ENCODE results near the gene RAI1. TPM values are rescaled to one million over a fixed set of nuclear protein-coding genes. Genes with fewer than 3 reads are reported as not detected.

Gene RAI1
- total and polyA plus RNA-seq, 2 of the 8 experiments (the other 6 are each of a cell fraction or from before 2014, with no cell fraction given): 0.39 to 1.2 TPM

DNA sequence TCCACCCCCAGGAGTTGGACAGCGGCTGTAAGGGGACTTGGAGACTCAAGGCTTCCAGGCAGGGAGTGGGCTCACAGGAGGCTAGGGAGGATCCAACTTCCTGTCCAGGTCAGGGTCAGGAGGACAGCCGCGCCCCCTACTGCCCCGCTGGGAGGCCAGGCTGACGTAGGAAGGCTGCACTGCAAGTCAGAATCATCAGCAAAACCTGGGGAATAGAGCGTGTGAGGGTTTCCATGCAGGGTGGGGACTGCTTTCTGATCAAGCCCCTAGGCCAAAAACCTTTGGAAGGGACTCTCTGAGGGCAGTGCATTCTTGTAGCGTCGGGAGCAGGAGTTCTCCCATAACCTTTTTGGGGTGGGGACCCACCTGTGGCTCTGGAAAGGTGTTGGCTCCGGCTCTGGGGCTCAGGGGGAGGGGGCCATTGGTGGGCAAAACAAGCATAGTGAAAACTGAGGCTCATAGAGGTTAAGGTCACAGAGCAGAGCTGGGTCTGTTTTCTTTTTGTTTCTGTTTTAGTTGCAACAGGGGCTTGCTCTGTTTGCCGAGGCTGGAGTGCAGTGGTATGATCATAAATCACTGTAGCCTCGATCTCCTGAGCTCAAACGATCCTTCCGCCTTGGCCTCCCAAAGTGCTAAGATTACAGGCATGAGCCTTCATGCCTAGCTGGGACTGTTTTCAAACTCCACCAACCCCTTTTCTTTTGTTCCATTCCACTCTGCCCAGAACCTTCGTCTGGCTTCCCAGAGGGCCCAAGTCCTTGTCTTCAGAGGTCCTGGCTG is 22.1 kb downstream of the RAI1 start:
- CTCF ChIA-PET (ENCODE audit: partially characterized antibody): interaction anchor here (0.6 to 2.7 kb wide), 8 partner anchors 9 to 216 kb away, joined by 3 to 7 read pairs (median 5); no protein-coding TSS in a partner anchor
- WGBS, 2 experiments (ENCODE audit: extremely low coverage in 1 of 2, insufficient coverage in 1 of 2, insufficient read length in 1 of 2, insufficient replicate concordance in 2 of 2, low coverage in 1 of 2, low lambda C conversion rate in 2 of 2, missing lambda C conversion rate in 1 of 2): 61% methylated on average over 9 of the region's 14 CpGs; no CpG with 5 or more reads in 1 of the 2 experiments
- DNase-seq (ENCODE audit: low read depth in 1 of 2, low spot score in 2 of 2): no peak

More for the DNA sequence above, 22.1 kb downstream of the RAI1 start:
- H3K27me3 ChIP-seq (replicated peaks in 1 of 4; ENCODE audit: control insufficient read depth in 3 of 4, extremely low read depth in 1 of 4, insufficient read depth in 3 of 4, low read length in 3 of 4): peaks cover 65 to 83% (median 80%) of the 10 kb centered on the region in 4 experiments
- no peak overlapping the region for H4K8ac ChIP-seq (ENCODE audit: extremely low read depth, insufficient read depth, low read length)
- H3K9ac ChIP-seq (replicated peaks in 1 of 4; ENCODE audit: extremely low read depth in 1 of 4, low read depth in 3 of 4, low read length in 3 of 4): no peak overlapping the region
- H2AK5ac ChIP-seq (ENCODE audit: low read depth, low read length): peak overlapping the region; percentile 90; the same call in 1 of the 2 replicates
- H2BK120ac ChIP-seq (replicated peaks; ENCODE audit: low read depth, low read length): no peak overlapping the region
- no peak overlapping the region for H2BK5ac ChIP-seq (ENCODE audit: low read depth, low read length)
- FAIRE-seq: no peak
- no peak overlapping the region for H3K4me3 ChIP-seq (ENCODE audit: extremely low read depth in 1 of 4, insufficient read depth in 2 of 4, low read depth in 3 of 4, low read length in 4 of 4)
- TF ChIP-seq NRF1 (IDR thresholded peaks at IDR 0.05; ENCODE audit: low read depth, low read length) (no peak), CREB1 (IDR thresholded peaks at IDR 0.05) (peak; percentile 65; the same call in 1 of the 2 replicates), RAD21 (IDR thresholded peaks at IDR 0.05 in 1 of 2, conservative IDR thresholded peaks at IDR 0.05 in 1 of 2; ENCODE audit: low read depth in 2 of 2, low read length in 2 of 2) (peak; percentile 14 to 26; a peak in 3 of 4 replicates), SIN3A (conservative IDR thresholded peaks at IDR 0.05 in 1 of 2, IDR thresholded peaks at IDR 0.05 in 1 of 2; ENCODE audit: low read depth in 1 of 2, low read length in 2 of 2) (no peak)
- TF ChIP-seq, protein P1, sequence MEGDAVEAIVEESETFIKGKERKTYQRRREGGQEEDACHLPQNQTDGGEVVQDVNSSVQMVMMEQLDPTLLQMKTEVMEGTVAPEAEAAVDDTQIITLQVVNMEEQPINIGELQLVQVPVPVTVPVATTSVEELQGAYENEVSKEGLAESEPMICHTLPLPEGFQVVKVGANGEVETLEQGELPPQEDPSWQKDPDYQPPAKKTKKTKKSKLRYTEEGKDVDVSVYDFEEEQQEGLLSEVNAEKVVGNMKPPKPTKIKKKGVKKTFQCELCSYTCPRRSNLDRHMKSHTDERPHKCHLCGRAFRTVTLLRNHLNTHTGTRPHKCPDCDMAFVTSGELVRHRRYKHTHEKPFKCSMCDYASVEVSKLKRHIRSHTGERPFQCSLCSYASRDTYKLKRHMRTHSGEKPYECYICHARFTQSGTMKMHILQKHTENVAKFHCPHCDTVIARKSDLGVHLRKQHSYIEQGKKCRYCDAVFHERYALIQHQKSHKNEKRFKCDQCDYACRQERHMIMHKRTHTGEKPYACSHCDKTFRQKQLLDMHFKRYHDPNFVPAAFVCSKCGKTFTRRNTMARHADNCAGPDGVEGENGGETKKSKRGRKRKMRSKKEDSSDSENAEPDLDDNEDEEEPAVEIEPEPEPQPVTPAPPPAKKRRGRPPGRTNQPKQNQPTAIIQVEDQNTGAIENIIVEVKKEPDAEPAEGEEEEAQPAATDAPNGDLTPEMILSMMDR (IDR thresholded peaks at IDR 0.05; ENCODE audit: control extremely low read depth in 1 of 3, insufficient read depth in 1 of 3, low read depth in 1 of 3, low read length in 3 of 3): peak in 2 of 3 experiments; percentile 9 to 27; a peak in 1 of 4 replicates
- H3K56ac ChIP-seq (replicated peaks; ENCODE audit: insufficient read length, low read depth, low read length): no peak overlapping the region
- H3K36me3 ChIP-seq (ENCODE audit: control insufficient read depth in 2 of 4, insufficient read depth in 4 of 4, low read length in 3 of 4): no peaks in the 10 kb centered on the region
- H2BK20ac ChIP-seq (ENCODE audit: low read length): no peak overlapping the region
- POLR2A ChIA-PET (ENCODE audit: partially characterized antibody): interaction anchor here (1.2 to 1.6 kb wide), 2 partner anchors 8 kb away, joined by 3 to 5 read pairs; no protein-coding TSS in a partner anchor
- H2BK12ac ChIP-seq (ENCODE audit: low read depth, low read length): no peak overlapping the region
- H4K20me1 ChIP-seq (replicated peaks in 1 of 2; ENCODE audit: control insufficient read depth in 1 of 2, insufficient read depth in 2 of 2, low read length in 2 of 2): peaks cover 36 to 38% of the 10 kb centered on the region in 2 experiments
- peak overlapping the region in 1 of 2 experiments; percentile 10; a peak in 1 of 4 replicates for H3K4me2 ChIP-seq (ENCODE audit: insufficient read depth in 1 of 2, low read depth in 2 of 2, low read length in 2 of 2)
- no peaks in the 10 kb centered on the region for H3K79me2 ChIP-seq (ENCODE audit: control insufficient read depth in 1 of 2, insufficient read depth in 2 of 2, low read length in 2 of 2)
- no peaks in the 10 kb centered on the region for H3K9me3 ChIP-seq (ENCODE audit: insufficient read depth in 2 of 2, low read depth in 1 of 2, low read length in 1 of 2)
- H3K79me1 ChIP-seq (ENCODE audit: low read depth, low read length): no peaks in the 10 kb centered on the region
- no peak overlapping the region; the same call in 1 of the 2 replicates for H3K18ac ChIP-seq (ENCODE audit: extremely low read depth, low read length)
- H3K4ac ChIP-seq (replicated peaks; ENCODE audit: insufficient read length, low read depth, low read length): no peak overlapping the region
- no peak overlapping the region for H3K27ac ChIP-seq (ENCODE audit: low read depth, low read length)
- H3K23ac ChIP-seq (ENCODE audit: insufficient read length): no peak overlapping the region
- H3K14ac ChIP-seq (ENCODE audit: insufficient read length): no peak overlapping the region
- no peak overlapping the region for H2BK15ac ChIP-seq (ENCODE audit: low read length)
- H2AFZ ChIP-seq (ENCODE audit: low read length): no peak overlapping the region
- peaks cover 0 to 35% (median 24%) of the 10 kb centered on the region in 4 experiments; a peak in 6 of 7 replicates for H3K4me1 ChIP-seq (replicated peaks in 1 of 4; ENCODE audit: control insufficient read depth in 3 of 4, insufficient read depth in 4 of 4, low read length in 3 of 4)
- no peak overlapping the region for H4K5ac ChIP-seq (ENCODE audit: insufficient read length, low read depth, low read length)
- peaks cover 2% of the 10 kb centered on the region; the same call in 1 of the 2 replicates for H3K23me2 ChIP-seq (ENCODE audit: low read depth, low read length)
- H4K91ac ChIP-seq (replicated peaks; ENCODE audit: insufficient read length, low read length): no peak overlapping the region

All from H1 (cell line).